Panc1 (cell line): ENCODE results near the gene PTAR1. TPM values are rescaled to one million over a fixed set of nuclear protein-coding genes. Genes with fewer than 3 reads are reported as not detected.

ENCODE experiments used
- ATAC-seq: fragments of 200-7000 bp; cut with Tn5 transposase; 2 replicates; pipeline ENCODE4 v1.9.1; 2020; ENCODE audit warnings: mild to moderate bottlenecking, moderate library complexity
- BruUV-seq: library from RNA; stranded (reverse); fragments of 400-500 nt; replicated peaks from 2 replicates; lab custom pipeline; 2021; lab: Mats Ljungman, UMichigan
- CTCF ChIA-PET: fragments of 300-600 bp; sonication (Branson Sonifier 250); formaldehyde crosslinking; loops from one replicate; lab custom pipeline; 2022; ENCODE audit warnings: antibody characterized with exemption; lab: Charles Lee
- POLR2A ChIA-PET: fragments of 300-600 bp; sonication (Branson Sonifier 250); formaldehyde crosslinking; loops from one replicate; lab custom pipeline; 2022; ENCODE audit warnings: antibody characterized with exemption; lab: Charles Lee
- DNase-seq: peaks from one replicate; pipeline ENCODE4 v3.0.0-alpha.2; 2010; ENCODE audit warnings: low read depth, low spot score
- H3K27ac ChIP-seq: 2 replicates; pipeline ENCODE4 v1.5.1; 2011; ENCODE audit warnings: mild to moderate bottlenecking, low read length, inconsistent platforms
- H3K27me3 ChIP-seq: fragments of 200-500 bp; sonication (Bioruptor generic); 2 replicates; pipeline ENCODE4 v1.6.0; 2014; ENCODE audit warnings: low read length, inconsistent platforms; ENCODE audit not compliant: control insufficient read depth, insufficient read depth
- H3K36me3 ChIP-seq: fragments of 200-500 bp; sonication (Bioruptor generic); 2 replicates; pipeline ENCODE4 v1.5.1; 2014; ENCODE audit warnings: inconsistent platforms, mild to moderate bottlenecking, low read length, moderate library complexity; ENCODE audit not compliant: control insufficient read depth, insufficient read depth
- H3K4me1 ChIP-seq: 2 replicates; pipeline ENCODE4 v1.5.1; 2011; ENCODE audit warnings: inconsistent platforms, mild to moderate bottlenecking, low read length, moderate library complexity; ENCODE audit not compliant: control insufficient read depth, insufficient read depth
- H3K4me3 ChIP-seq, 2 experiments: 2 replicates each; pipeline ENCODE4 v1.5.1; 2011 to 2012; ENCODE audit warnings: low read depth in 2 of 2, low read length in 2 of 2, mild to moderate bottlenecking in 2 of 2, inconsistent platforms in 1 of 2, moderate library complexity in 1 of 2
- H3K9me3 ChIP-seq: fragments of 200-500 bp; sonication (Bioruptor generic); 2 replicates; pipeline ENCODE4 v1.5.1; 2014; ENCODE audit warnings: low read depth, mild to moderate bottlenecking, inconsistent platforms, low read length, moderate library complexity; ENCODE audit not compliant: control insufficient read depth, insufficient read depth
- POLR2AphosphoS5 ChIP-seq: IDR thresholded peaks from 2 replicates; pipeline ENCODE4 v1.6.1; 2012; ENCODE audit warnings: mild to moderate bottlenecking, low read depth, low read length, moderate library complexity
- SIN3A ChIP-seq: IDR thresholded peaks from 2 replicates; pipeline ENCODE4 v1.6.1; 2012; ENCODE audit warnings: low read depth, mild to moderate bottlenecking, low read length, moderate library complexity, borderline replicate concordance; ENCODE audit not compliant: insufficient read depth
- TCF7L2 ChIP-seq: IDR thresholded peaks from 2 replicates; pipeline ENCODE4 v1.6.1; 2011; ENCODE audit warnings: mild to moderate bottlenecking, low read depth, low read length, inconsistent platforms
- in situ Hi-C: cut with HindIII; loops from 2 replicates; pipeline ENCODE4 v1.10.0; 2016; ENCODE audit warnings: low sequenced_read_pairs, low pct_unique_long_range_greater_than_20kb
- intact Hi-C: fragments of 100-400 bp; cut with micrococcal nuclease; formaldehyde crosslinking; loops from one replicate; pipeline ENCODE4 v1.10.0; 2022; ENCODE audit not compliant: unreplicated experiment
- total RNA-seq: library from RNA; stranded (reverse); gene quantifications from one replicate; pipeline ENCODE4 v1.2.1, GENCODE V29; 2021; ENCODE audit not compliant: unreplicated experiment
- TF ChIP-seq, protein P1 (sequence below): fragments of 450-650 bp; IDR thresholded peaks from 2 replicates; pipeline ENCODE4 v1.5.1; 2017; ENCODE audit warnings: mild to moderate bottlenecking
- TF ChIP-seq, protein P2 (sequence below), 2 experiments: IDR thresholded peaks; 2 replicates each; pipeline ENCODE4 v1.6.1; 2011 to 2012; ENCODE audit warnings: low read depth in 2 of 2, control low read depth in 1 of 2, low read length in 1 of 2, mild to moderate bottlenecking in 1 of 2, moderate library complexity in 1 of 2; ENCODE audit not compliant: insufficient read depth in 1 of 2

The PTAR1 gene
- total RNA-seq, 1 experiment from 2014 or later, result 26.0 TPM

DNA sequence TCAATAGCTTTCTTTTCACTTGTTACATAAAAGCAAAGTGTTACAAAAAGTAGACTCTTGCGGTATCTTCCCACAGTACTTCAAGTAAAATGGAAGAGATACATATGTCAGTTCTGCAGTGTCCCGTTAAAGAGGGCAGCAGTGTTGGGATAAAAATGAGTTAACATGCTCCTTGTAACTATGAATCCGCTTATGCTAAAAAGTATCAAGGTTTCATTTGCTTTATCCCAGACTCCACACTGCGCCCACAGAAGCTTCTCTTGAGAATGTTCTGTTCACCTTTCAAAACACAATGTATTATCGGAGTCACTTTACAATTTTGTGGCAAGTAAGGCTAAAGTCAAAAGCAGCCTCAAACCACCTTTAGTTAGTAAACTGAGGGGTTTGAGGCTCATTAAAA, 790 bp downstream of the PTAR1 start:
- Histone ChIP-seq H3K27ac (peak overlapping the region; percentile 90), H3K9me3 (no peaks in the 10 kb centered on the region), H3K4me3 (peak overlapping the region; percentile 76 to 88), H3K27me3 (no peaks in the 10 kb centered on the region), H3K36me3 (no peaks in the 10 kb centered on the region; the same call in none of the 2 replicates), H3K4me1 (peaks cover 8% of the 10 kb centered on the region; the same call in 1 of the 2 replicates)
- ChIA-PET POLR2A (no interaction called here), CTCF (no interaction called here)
- DNase-seq (peak; percentile 1), ATAC-seq (no peak)
- in situ Hi-C loops (no loop called here), intact Hi-C loops (loop anchor here (5.0 kb wide), 1 partner anchor 123 kb away; no protein-coding TSS in a partner anchor)
- BruUV-seq, result no TSS peak
- TF ChIP-seq, protein P1, sequence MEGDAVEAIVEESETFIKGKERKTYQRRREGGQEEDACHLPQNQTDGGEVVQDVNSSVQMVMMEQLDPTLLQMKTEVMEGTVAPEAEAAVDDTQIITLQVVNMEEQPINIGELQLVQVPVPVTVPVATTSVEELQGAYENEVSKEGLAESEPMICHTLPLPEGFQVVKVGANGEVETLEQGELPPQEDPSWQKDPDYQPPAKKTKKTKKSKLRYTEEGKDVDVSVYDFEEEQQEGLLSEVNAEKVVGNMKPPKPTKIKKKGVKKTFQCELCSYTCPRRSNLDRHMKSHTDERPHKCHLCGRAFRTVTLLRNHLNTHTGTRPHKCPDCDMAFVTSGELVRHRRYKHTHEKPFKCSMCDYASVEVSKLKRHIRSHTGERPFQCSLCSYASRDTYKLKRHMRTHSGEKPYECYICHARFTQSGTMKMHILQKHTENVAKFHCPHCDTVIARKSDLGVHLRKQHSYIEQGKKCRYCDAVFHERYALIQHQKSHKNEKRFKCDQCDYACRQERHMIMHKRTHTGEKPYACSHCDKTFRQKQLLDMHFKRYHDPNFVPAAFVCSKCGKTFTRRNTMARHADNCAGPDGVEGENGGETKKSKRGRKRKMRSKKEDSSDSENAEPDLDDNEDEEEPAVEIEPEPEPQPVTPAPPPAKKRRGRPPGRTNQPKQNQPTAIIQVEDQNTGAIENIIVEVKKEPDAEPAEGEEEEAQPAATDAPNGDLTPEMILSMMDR, result no peak
- TF ChIP-seq SIN3A (no peak), POLR2AphosphoS5 (no peak), TCF7L2 (no peak)
- TF ChIP-seq, protein P2, sequence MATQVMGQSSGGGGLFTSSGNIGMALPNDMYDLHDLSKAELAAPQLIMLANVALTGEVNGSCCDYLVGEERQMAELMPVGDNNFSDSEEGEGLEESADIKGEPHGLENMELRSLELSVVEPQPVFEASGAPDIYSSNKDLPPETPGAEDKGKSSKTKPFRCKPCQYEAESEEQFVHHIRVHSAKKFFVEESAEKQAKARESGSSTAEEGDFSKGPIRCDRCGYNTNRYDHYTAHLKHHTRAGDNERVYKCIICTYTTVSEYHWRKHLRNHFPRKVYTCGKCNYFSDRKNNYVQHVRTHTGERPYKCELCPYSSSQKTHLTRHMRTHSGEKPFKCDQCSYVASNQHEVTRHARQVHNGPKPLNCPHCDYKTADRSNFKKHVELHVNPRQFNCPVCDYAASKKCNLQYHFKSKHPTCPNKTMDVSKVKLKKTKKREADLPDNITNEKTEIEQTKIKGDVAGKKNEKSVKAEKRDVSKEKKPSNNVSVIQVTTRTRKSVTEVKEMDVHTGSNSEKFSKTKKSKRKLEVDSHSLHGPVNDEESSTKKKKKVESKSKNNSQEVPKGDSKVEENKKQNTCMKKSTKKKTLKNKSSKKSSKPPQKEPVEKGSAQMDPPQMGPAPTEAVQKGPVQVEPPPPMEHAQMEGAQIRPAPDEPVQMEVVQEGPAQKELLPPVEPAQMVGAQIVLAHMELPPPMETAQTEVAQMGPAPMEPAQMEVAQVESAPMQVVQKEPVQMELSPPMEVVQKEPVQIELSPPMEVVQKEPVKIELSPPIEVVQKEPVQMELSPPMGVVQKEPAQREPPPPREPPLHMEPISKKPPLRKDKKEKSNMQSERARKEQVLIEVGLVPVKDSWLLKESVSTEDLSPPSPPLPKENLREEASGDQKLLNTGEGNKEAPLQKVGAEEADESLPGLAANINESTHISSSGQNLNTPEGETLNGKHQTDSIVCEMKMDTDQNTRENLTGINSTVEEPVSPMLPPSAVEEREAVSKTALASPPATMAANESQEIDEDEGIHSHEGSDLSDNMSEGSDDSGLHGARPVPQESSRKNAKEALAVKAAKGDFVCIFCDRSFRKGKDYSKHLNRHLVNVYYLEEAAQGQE (IDR thresholded peaks at IDR 0.05; ENCODE audit: insufficient read depth in 1 of 2, low read depth in 2 of 2, low read length in 1 of 2), result no peak

DNA sequence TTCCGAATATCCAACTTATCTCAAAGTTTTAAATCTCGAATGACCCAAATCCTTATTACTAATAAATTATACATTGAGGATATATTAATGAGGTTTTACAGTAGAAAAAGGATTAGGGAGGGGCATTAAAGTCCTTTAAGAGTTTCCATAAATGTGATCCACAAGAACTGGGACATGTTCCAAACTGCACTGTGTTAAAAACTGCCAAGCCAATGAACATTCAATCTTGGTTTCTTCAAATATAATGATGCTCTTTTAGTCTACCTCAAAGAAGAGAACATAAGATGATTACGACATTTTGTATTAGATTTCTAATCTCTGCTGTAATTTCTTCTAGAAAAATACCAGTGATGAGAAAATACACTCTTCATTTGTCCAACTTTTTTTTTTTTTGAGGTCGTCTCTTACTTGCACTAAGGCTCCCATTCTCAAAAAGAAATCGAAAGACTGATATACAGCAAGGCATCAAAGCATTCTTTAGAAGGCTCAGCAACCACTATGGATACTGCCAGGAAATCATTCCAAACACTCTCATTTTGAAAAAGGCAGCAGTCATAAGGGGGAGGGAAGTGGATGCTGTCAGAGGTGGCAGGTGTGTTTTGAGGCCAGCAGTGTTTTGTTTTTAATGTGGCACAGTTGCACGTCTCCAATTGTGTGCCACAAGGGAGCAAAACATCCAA, 1.7 kb downstream of the PTAR1 start:
- Histone ChIP-seq H3K4me1 (peaks cover 8% of the 10 kb centered on the region; the same call in 1 of the 2 replicates), H3K9me3 (no peaks in the 10 kb centered on the region), H3K27ac (peak overlapping the region; percentile 90), H3K4me3 (peak overlapping the region; percentile 76 to 88; a peak in 3 of 4 replicates), H3K36me3 (no peaks in the 10 kb centered on the region; the same call in none of the 2 replicates), H3K27me3 (no peaks in the 10 kb centered on the region)
- no peak for TF ChIP-seq POLR2AphosphoS5
- TF ChIP-seq, protein P1, result no peak
- TF ChIP-seq, protein P2 (IDR thresholded peaks at IDR 0.05; ENCODE audit: insufficient read depth in 1 of 2, low read depth in 2 of 2, low read length in 1 of 2), result no peak
- TF ChIP-seq SIN3A, result no peak
- no peak for TF ChIP-seq TCF7L2
- in situ Hi-C loops (no loop called here), intact Hi-C loops (loop anchor here (5.0 kb wide), 1 partner anchor 124 kb away; no protein-coding TSS in a partner anchor)
- ATAC-seq (no peak), DNase-seq (no peak)
- TSS peak; percentile 68 for BruUV-seq
- POLR2A ChIA-PET, result no interaction called here
- CTCF ChIA-PET, result no interaction called here
